K562 (cell line): ENCODE measurements around the gene MYRIP. TPM values are rescaled to one million over a fixed set of nuclear protein-coding genes. Genes with fewer than 3 reads are reported as not detected.

Experiments
- ATAC-seq: fragments of 200-7000 bp; cut with Tn5 transposase; 3 replicates; pipeline ENCODE4 v1.9.1; 2020; ENCODE audit warnings: moderate library complexity
- BruUV-seq: library from RNA; stranded (reverse); fragments of 400-500 nt; replicated peaks from 2 replicates; lab custom pipeline; 2021; lab: Mats Ljungman, UMichigan
- CTCF ChIA-PET: fragments of 300-600 bp; formaldehyde crosslinking; extraction: SDS; loops from one replicate; lab custom pipeline; 2021; ENCODE audit warnings: low intra/inter-chr PET ratio; lab: Yijun Ruan, JAX
- POLR2A ChIA-PET: fragments of 300-600, 350-650 bp; sonication (Branson Sonifier 250); formaldehyde crosslinking; extraction: SDS; loops from one replicate; lab custom pipeline; 2021; ENCODE audit warnings: antibody characterized with exemption, inconsistent platforms; lab: Yijun Ruan, JAX
- DNase-seq, 4 experiments: peaks; one replicate each; pipeline versions ENCODE4 v3.0.0 to v3.0.0-alpha.2; 2011 to 2018; ENCODE audit warnings: low spot score in 3 of 4, mixed read lengths in 3 of 4; ENCODE audit errors: extremely low read depth in 1 of 4
- FAIRE-seq: peaks from 2 replicates; lab custom pipeline; 2011; peaks lifted over from hg19 to GRCh38; lab: Jason Lieb, UNC
- H2AFZ ChIP-seq: 2 replicates; pipeline ENCODE4 v1.6.0; 2011; ENCODE audit warnings: low read depth, low read length, control low read depth, inconsistent platforms
- H3K27ac ChIP-seq: fragments of 200-600 bp; 3 replicates; pipeline ENCODE4 v1.8.0; 2011; ENCODE audit warnings: low read depth, mild to moderate bottlenecking, control low read depth, inconsistent platforms, low read length, moderate library complexity, mixed read lengths; ENCODE audit errors: extremely low read depth
- H3K27me3 ChIP-seq, 2 experiments: fragments of 300-600 bp in 1 of 2; 2 replicates in 1 of 2; 3 replicates in 1 of 2; pipeline versions ENCODE4 v1.6.0 to v1.8.0; 2011; ENCODE audit warnings: inconsistent platforms in 2 of 2, low read length in 2 of 2, mild to moderate bottlenecking in 1 of 2, mixed read lengths in 1 of 2, moderate library complexity in 1 of 2; ENCODE audit not compliant: control insufficient read depth in 2 of 2, insufficient read depth in 2 of 2
- H3K36me3 ChIP-seq: fragments of 300-600 bp; 3 replicates; pipeline ENCODE4 v1.8.0; 2011; ENCODE audit warnings: mild to moderate bottlenecking, low read length, inconsistent platforms; ENCODE audit not compliant: control insufficient read depth, insufficient read depth
- H3K4me1 ChIP-seq, 2 experiments: fragments of 200-600 bp in 1 of 2; replicated peaks in 1 of 2; 2 replicates in 1 of 2; 3 replicates in 1 of 2; pipeline versions ENCODE4 v1.5.1 to v1.8.0; 2011; ENCODE audit warnings: inconsistent platforms in 2 of 2, low read length in 2 of 2, mild to moderate bottlenecking in 1 of 2, mixed read lengths in 1 of 2, moderate library complexity in 1 of 2; ENCODE audit not compliant: control insufficient read depth in 2 of 2, insufficient read depth in 2 of 2
- H3K4me2 ChIP-seq: 2 replicates; pipeline ENCODE4 v1.6.1; 2011; ENCODE audit warnings: low read length, control low read depth, inconsistent platforms, mixed read lengths; ENCODE audit not compliant: insufficient read depth
- H3K4me3 ChIP-seq: fragments of 200-600 bp; sonication (generic), shearing (Covaris generic); 2 replicates; pipeline ENCODE4 v1.5.1; 2016; ENCODE audit warnings: control low read depth, inconsistent platforms
- H3K79me2 ChIP-seq: fragments of 200-600 bp; 3 replicates; pipeline ENCODE4 v1.8.0; 2011; ENCODE audit warnings: low read length, inconsistent platforms; ENCODE audit not compliant: control insufficient read depth, insufficient read depth
- H3K9ac ChIP-seq, 2 experiments: 2 replicates each; pipeline versions ENCODE4 v1.6.0 to v1.6.1; 2011; ENCODE audit warnings: low read depth in 2 of 2, low read length in 2 of 2, control low read depth in 1 of 2, inconsistent platforms in 1 of 2, mild to moderate bottlenecking in 1 of 2, mixed read lengths in 1 of 2; ENCODE audit not compliant: insufficient read depth in 1 of 2
- H3K9me1 ChIP-seq: one replicate; pipeline ENCODE4 v1.6.0; 2011; ENCODE audit warnings: inconsistent platforms, mild to moderate bottlenecking, low read length, moderate library complexity; ENCODE audit not compliant: control insufficient read depth, insufficient read depth
- H3K9me3 ChIP-seq: replicated peaks from 2 replicates; pipeline ENCODE4 v1.5.1; 2011; ENCODE audit warnings: low read depth, low read length, inconsistent platforms; ENCODE audit not compliant: control insufficient read depth, insufficient read depth
- H4K20me1 ChIP-seq: replicated peaks from 2 replicates; pipeline ENCODE4 v1.6.1; 2011; ENCODE audit warnings: low read length, inconsistent platforms, mixed read lengths; ENCODE audit not compliant: control insufficient read depth, insufficient read depth
- ATF7 ChIP-seq: fragments of 450-650 bp; IDR thresholded peaks from 2 replicates; pipeline ENCODE4 v1.7.1; 2014; ENCODE audit warnings: mild to moderate bottlenecking, moderate library complexity
- CEBPZ ChIP-seq: fragments of 150-350 bp; IDR thresholded peaks from 2 replicates; pipeline ENCODE4 v1.6.1; 2014; ENCODE audit warnings: low read depth, mild to moderate bottlenecking, low read length, borderline replicate concordance
- KDM1A ChIP-seq, 2 experiments: fragments of 450-650 bp; IDR thresholded peaks; 2 replicates each; pipeline ENCODE4 v1.6.1; 2016; ENCODE audit warnings: mild to moderate bottlenecking in 2 of 2
- MTA2 ChIP-seq: fragments of 450-650 bp; IDR thresholded peaks from 2 replicates; pipeline ENCODE4 v1.6.1; 2016; ENCODE audit warnings: low read depth
- MXI1 ChIP-seq: IDR thresholded peaks from 2 replicates; pipeline ENCODE4 v1.6.1; 2011; ENCODE audit warnings: low read depth, mild to moderate bottlenecking, improper control_type of control experiment, low read length
- POLR2AphosphoS2 ChIP-seq: IDR thresholded peaks from 2 replicates; pipeline ENCODE4 v1.6.1; 2012; ENCODE audit warnings: low read length, improper control_type of control experiment
- in situ Hi-C: fragments of 300-500 bp; cut with MboI; formaldehyde crosslinking; loops from 4 replicates; pipeline ENCODE4 v1.15.0; 2018; ENCODE audit warnings: inconsistent platforms, mixed read lengths
- intact Hi-C: fragments of 100-400 bp; cut with micrococcal nuclease; formaldehyde crosslinking; loops from 2 replicates; pipeline ENCODE4 v1.14.2; 2022
- polyA plus RNA-seq, 8 experiments: library from polyadenylated mRNA; depleted of rRNA in 4 of 8; stranded (reverse) in 5 of 8; unstranded in 3 of 8; fragments of >200 nt; fragmentation: Nextera tagmentation in 2 of 8; fragmentation: Illumina TruSeq in 1 of 8; extraction: Ambion mirVana in 2 of 8; extraction: Trizol in 1 of 8; gene quantifications; 2 replicates each; pipeline versions ENCODE4 v1.2.1 to v1.2.3, GENCODE V29; 2011 to 2014; ENCODE audit warnings: inconsistent platforms in 1 of 8, missing spikeins in 1 of 8
- total RNA-seq, 7 experiments: library from RNA; depleted of rRNA in 6 of 7; stranded (reverse); fragments of >200 nt in 6 of 7; fragmentation: Illumina TruSeq in 2 of 7; extraction: Trizol in 2 of 7; gene quantifications; 2 replicates each; pipeline versions ENCODE4 v1.2.1 to v1.2.3, GENCODE V29; 2011 to 2021; ENCODE audit warnings: low replicate concordance in 1 of 7
- TF ChIP-seq, protein P1 (sequence below): fragments of 250-450 bp; sonication (Bioruptor Pico); IDR thresholded peaks from 2 replicates; pipeline ENCODE4 v1.9.0; 2021; ENCODE audit warnings: mild to moderate bottlenecking, inconsistent platforms

MYRIP gene
- total and polyA plus RNA-seq, 9 of the 15 experiments (the other 6 are each of a cell fraction or from before 2014, with no cell fraction given) = 0.03 to 0.12 TPM; not detected in 7

DNA sequence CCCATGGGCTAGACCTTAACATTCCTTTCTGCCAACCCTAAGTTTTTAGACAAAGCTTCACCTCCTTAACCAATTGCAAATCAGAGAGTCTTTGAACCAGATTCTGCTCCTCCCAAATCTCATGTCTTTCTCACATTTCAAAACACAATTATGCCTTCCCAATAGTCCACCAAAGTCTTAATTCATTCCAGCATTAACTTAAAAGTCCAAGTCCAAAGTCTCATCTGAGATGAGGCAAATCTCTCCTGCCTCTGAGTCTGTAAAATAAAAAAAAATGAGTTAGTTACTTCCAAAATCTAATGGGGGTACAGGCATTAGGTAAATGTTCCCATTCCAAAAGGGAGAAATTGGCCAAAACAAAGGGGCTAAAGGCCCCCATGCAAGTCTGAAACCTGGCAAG is 43.8 kb upstream of the MYRIP start:
- no peak overlapping the region for H3K9ac ChIP-seq
- no peaks in the 10 kb centered on the region for H3K9me3 ChIP-seq
- no peaks in the 10 kb centered on the region for H3K9me1 ChIP-seq
- H4K20me1 ChIP-seq = no peaks in the 10 kb centered on the region
- ChIA-PET POLR2A (no interaction called here), CTCF (no interaction called here)
- no peak for TF ChIP-seq CEBPZ
- TF ChIP-seq MTA2 = no peak
- TF ChIP-seq KDM1A (IDR thresholded peaks at IDR 0.05) = no peak
- no peak for TF ChIP-seq POLR2AphosphoS2
- TF ChIP-seq, protein P1, sequence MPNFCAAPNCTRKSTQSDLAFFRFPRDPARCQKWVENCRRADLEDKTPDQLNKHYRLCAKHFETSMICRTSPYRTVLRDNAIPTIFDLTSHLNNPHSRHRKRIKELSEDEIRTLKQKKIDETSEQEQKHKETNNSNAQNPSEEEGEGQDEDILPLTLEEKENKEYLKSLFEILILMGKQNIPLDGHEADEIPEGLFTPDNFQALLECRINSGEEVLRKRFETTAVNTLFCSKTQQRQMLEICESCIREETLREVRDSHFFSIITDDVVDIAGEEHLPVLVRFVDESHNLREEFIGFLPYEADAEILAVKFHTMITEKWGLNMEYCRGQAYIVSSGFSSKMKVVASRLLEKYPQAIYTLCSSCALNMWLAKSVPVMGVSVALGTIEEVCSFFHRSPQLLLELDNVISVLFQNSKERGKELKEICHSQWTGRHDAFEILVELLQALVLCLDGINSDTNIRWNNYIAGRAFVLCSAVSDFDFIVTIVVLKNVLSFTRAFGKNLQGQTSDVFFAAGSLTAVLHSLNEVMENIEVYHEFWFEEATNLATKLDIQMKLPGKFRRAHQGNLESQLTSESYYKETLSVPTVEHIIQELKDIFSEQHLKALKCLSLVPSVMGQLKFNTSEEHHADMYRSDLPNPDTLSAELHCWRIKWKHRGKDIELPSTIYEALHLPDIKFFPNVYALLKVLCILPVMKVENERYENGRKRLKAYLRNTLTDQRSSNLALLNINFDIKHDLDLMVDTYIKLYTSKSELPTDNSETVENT (CRISPR knock-in tag) = no peak
- no peak for TF ChIP-seq ATF7
- TF ChIP-seq MXI1 = no peak
- H3K36me3 ChIP-seq = no peaks in the 10 kb centered on the region
- H3K4me2 ChIP-seq = no peak overlapping the region
- DNase-seq (no peak), FAIRE-seq (no peak), ATAC-seq (no peak)
- no peaks in the 10 kb centered on the region for H3K79me2 ChIP-seq
- in situ Hi-C loops = no loop called here
- H3K27ac ChIP-seq = no peak overlapping the region
- H3K4me3 ChIP-seq = no peak overlapping the region
- H2AFZ ChIP-seq = no peak overlapping the region
- intact Hi-C loops = no loop called here
- H3K27me3 ChIP-seq = no peaks in the 10 kb centered on the region
- no peaks in the 10 kb centered on the region for H3K4me1 ChIP-seq
- no TSS peak for BruUV-seq
